GM06990 (cell line): ENCODE results near the gene AAMDC.
A peak's percentile ranks its signal among the peaks of the same experiment; 100 is the strongest.
"Not testable (repeated sequence)": the region's sequence is repeated elsewhere in the genome, so short reads cannot be mapped to it uniquely, and the experiment has no call there.

Experiments used
- DNase-seq: peaks from one replicate; pipeline ENCODE4 v3.0.0-alpha.2; 2011; ENCODE audit not compliant: insufficient read length; ENCODE audit errors: extremely low read depth
- H3K27me3 ChIP-seq: replicated peaks from 2 replicates; pipeline ENCODE4 v1.6.0; 2011; ENCODE audit warnings: low read length; ENCODE audit not compliant: control insufficient read depth, insufficient read depth
- H3K36me3 ChIP-seq: 2 replicates; pipeline ENCODE4 v1.5.1; 2011; ENCODE audit warnings: low read length; ENCODE audit not compliant: control insufficient read depth, insufficient read depth
- H3K4me3 ChIP-seq: replicated peaks from 2 replicates; pipeline ENCODE4 v1.5.1; 2011; ENCODE audit warnings: low read depth, mild to moderate bottlenecking, control low read depth, low read length
- CTCF ChIP-seq: IDR thresholded peaks from 2 replicates; pipeline ENCODE4 v1.5.1; 2011; ENCODE audit warnings: low read length, control low read depth, mild to moderate bottlenecking, inconsistent platforms; ENCODE audit not compliant: insufficient read depth, poor library complexity, severe bottlenecking

AAMDC gene

GRCh38 chr11:77882396-77882795, 61.5 kb downstream of the AAMDC start:
- H3K4me3 ChIP-seq: no peak overlapping the region
- peaks cover 4% of the 10 kb centered on the region for H3K36me3 ChIP-seq
- DNase-seq: no peak
- no peak for TF ChIP-seq CTCF
- no peaks in the 10 kb centered on the region for H3K27me3 ChIP-seq

- no peaks in the 10 kb centered on the region for H3K27me3 ChIP-seq
- no peak overlapping the region for H3K4me3 ChIP-seq
- TF ChIP-seq CTCF: no peak
- no peak for DNase-seq
- peaks cover 4% of the 10 kb centered on the region for H3K36me3 ChIP-seq
Measured at GRCh38 chr11:77883775-77884174, 62.8 kb downstream of the AAMDC start.

- peaks cover 2% of the 10 kb centered on the region for H3K36me3 ChIP-seq
- H3K27me3 ChIP-seq: no peaks in the 10 kb centered on the region
- DNase-seq: no peak
- no peak for TF ChIP-seq CTCF
- no peak overlapping the region for H3K4me3 ChIP-seq
Measured at GRCh38 chr11:77884186-77884828, 63.4 kb downstream of the AAMDC start.

- peaks cover 2% of the 10 kb centered on the region for H3K36me3 ChIP-seq
- no peak for TF ChIP-seq CTCF
- H3K27me3 ChIP-seq: no peaks in the 10 kb centered on the region
- no peak for DNase-seq
- no peak overlapping the region for H3K4me3 ChIP-seq
Measured at GRCh38 chr11:77884829-77885190, 63.9 kb downstream of the AAMDC start.

- no peak for TF ChIP-seq CTCF
- peaks cover 2% of the 10 kb centered on the region for H3K36me3 ChIP-seq
- peak; percentile 4 for DNase-seq
- no peak overlapping the region for H3K4me3 ChIP-seq
- H3K27me3 ChIP-seq: no peaks in the 10 kb centered on the region
Measured at GRCh38 chr11:77886401-77886800, 65.5 kb downstream of the AAMDC start.

- not testable (repeated sequence) for H3K4me3 ChIP-seq, H3K36me3 ChIP-seq, DNase-seq, H3K27me3 ChIP-seq
Measured at GRCh38 chr11:77889045-77889444, 68.1 kb downstream of the AAMDC start.

GRCh38 chr11:77890100-77890614, 69.2 kb downstream of the AAMDC start:
- H3K27me3 ChIP-seq, H3K4me3 ChIP-seq, DNase-seq, H3K36me3 ChIP-seq: not testable (repeated sequence)

GRCh38 chr11:77890619-77891056, 69.7 kb downstream of the AAMDC start:
- not testable (repeated sequence) for H3K27me3 ChIP-seq, H3K4me3 ChIP-seq, DNase-seq, H3K36me3 ChIP-seq

GRCh38 chr11:77891256-77891655, 70.3 kb downstream of the AAMDC start:
- H3K4me3 ChIP-seq, H3K27me3 ChIP-seq, H3K36me3 ChIP-seq, DNase-seq: not testable (repeated sequence)
